HG03432 (cell line): ENCODE measurements around the gene ALG9.

Experiments
- ATAC-seq: cut with Tn5 transposase; IDR thresholded peaks from one replicate; pipeline ENCODE4 v1.9.1; 2021; ENCODE audit warnings: mild to moderate bottlenecking, moderate library complexity; ENCODE audit not compliant: unreplicated experiment

Gene ALG9

DNA sequence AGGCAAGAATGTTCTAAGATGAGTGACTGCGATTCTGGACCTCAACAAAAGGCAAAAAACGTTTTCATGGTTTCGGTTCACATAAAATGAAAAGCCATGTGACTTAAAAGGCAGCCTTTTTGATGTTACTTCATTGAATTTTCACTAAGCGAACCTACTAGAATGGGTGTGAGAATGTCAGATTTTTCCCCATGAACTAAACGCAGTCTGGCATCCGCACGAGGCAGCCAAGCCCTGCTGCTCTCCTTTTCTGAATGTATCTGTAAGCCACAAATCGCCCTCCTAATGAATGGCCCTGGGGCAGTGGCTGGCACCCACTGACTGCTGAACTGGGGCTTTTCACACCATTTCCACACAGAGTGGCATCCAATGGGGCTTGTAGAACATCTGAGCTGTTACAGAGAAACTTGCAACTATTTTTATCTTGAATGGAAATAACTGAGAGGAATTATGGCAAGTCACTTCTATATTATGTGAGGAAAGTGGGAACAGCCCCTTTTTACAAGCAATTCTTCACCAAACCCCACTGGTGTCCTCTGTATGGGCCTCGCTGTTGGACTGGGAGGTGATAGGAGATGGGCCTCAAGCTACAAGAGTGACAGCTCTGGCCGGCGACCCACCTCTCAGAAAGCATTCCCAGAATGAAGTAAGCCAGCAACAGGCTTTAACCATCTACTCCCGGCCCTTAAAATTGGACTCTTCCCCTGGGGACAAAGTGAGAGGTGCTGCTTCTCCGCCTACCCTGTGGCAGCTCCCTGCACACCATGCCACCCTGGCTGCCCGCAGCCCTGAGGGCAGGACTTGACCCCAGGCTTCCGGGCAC is 134.5 kb downstream of the ALG9 start:
- no peak for ATAC-seq
